HFF-Myc (cell line): Measurements from ENCODE around the gene MIGA1.
"Not testable (repeated sequence)": the region's sequence is repeated elsewhere in the genome, so short reads cannot be mapped to it uniquely, and the experiment has no call there.

Experiments
- DNase-seq: peaks from one replicate; pipeline ENCODE4 v3.0.0-alpha.2; 2011; ENCODE audit warnings: low read depth; ENCODE audit errors: extremely low read depth
- H3K4me3 ChIP-seq: replicated peaks from 2 replicates; pipeline ENCODE4 v1.5.1; 2011; ENCODE audit warnings: low read depth, mild to moderate bottlenecking, control low read depth, low read length
- TF ChIP-seq, protein P1 (sequence below): IDR thresholded peaks from 2 replicates; pipeline ENCODE4 v1.5.1; 2012; ENCODE audit warnings: mild to moderate bottlenecking, low read depth, low read length, control low read depth; ENCODE audit errors: missing control alignments

Gene MIGA1

GRCh38 chr1:77905603-77906002 lies 126.2 kb downstream of the MIGA1 start:
- no peak for DNase-seq
- no peak overlapping the region for H3K4me3 ChIP-seq
- TF ChIP-seq, protein P1, sequence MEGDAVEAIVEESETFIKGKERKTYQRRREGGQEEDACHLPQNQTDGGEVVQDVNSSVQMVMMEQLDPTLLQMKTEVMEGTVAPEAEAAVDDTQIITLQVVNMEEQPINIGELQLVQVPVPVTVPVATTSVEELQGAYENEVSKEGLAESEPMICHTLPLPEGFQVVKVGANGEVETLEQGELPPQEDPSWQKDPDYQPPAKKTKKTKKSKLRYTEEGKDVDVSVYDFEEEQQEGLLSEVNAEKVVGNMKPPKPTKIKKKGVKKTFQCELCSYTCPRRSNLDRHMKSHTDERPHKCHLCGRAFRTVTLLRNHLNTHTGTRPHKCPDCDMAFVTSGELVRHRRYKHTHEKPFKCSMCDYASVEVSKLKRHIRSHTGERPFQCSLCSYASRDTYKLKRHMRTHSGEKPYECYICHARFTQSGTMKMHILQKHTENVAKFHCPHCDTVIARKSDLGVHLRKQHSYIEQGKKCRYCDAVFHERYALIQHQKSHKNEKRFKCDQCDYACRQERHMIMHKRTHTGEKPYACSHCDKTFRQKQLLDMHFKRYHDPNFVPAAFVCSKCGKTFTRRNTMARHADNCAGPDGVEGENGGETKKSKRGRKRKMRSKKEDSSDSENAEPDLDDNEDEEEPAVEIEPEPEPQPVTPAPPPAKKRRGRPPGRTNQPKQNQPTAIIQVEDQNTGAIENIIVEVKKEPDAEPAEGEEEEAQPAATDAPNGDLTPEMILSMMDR: no peak

- no peak for DNase-seq
- H3K4me3 ChIP-seq: no peak overlapping the region
- TF ChIP-seq, protein P1: no peak
These were observed 126.6 kb downstream of the MIGA1 start for GRCh38 chr1:77906019-77906545.

DNA sequence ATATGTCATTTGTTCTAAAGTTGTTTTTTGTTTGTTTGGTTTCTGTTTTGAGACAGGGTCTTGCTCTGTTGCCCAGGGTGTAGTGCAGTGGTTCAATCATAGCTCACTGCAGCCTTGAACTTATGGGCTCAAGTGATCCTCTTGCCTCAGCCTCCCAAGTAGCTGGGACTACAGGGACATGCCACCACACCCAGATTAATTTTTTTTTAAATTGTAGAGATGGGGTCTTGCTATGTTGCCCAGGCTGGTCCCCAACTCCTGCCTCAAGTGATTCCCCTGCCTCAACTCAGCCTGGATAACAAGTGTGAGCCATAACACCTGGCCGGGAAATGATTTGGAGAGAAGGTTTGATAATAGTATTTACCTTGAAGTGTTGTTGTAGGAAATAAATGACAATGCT lies 127.2 kb downstream of the MIGA1 start:
- TF ChIP-seq, protein P1: no peak
- no peak for DNase-seq
- H3K4me3 ChIP-seq: no peak overlapping the region

- H3K4me3 ChIP-seq: no peak overlapping the region
- DNase-seq: no peak
- TF ChIP-seq, protein P1: no peak
These were observed 130.7 kb downstream of the MIGA1 start for GRCh38 chr1:77910116-77910515.

- not testable (repeated sequence) for H3K4me3 ChIP-seq, DNase-seq
These were observed 139.5 kb downstream of the MIGA1 start for GRCh38 chr1:77918918-77919317.

GRCh38 chr1:77925518-77925917 lies 146.1 kb downstream of the MIGA1 start:
- no peak overlapping the region for H3K4me3 ChIP-seq
- DNase-seq: no peak
- TF ChIP-seq, protein P1: no peak

- no peak for DNase-seq
- no peak overlapping the region for H3K4me3 ChIP-seq
- TF ChIP-seq, protein P1: no peak
These were observed 146.5 kb downstream of the MIGA1 start for GRCh38 chr1:77925956-77926355.
